ENCODE data around the gene RBM41.

- TF ChIP-seq CTCF (IDR thresholded peaks at IDR 0.05 in 8 of 11, conservative IDR thresholded peaks at IDR 0.05 in 3 of 11): no peak
- TF ChIP-seq POLR2A (IDR thresholded peaks at IDR 0.05): no peak
- TF ChIP-seq POLR2AphosphoS5 (IDR thresholded peaks at IDR 0.05): no peak
Observed at GRCh38 chrX:107076158-107076557, 42.5 kb downstream of the RBM41 start.
